ENCODE data around the gene PWWP2B. TPM values are rescaled to one million over a fixed set of nuclear protein-coding genes. Genes with fewer than 3 reads are reported as not detected.

PWWP2B gene
- total and polyA plus RNA-seq, 2 of the 4 experiments (the other 2 are of a cell fraction), result 1.7 to 2.2 TPM

GRCh38 chr10:132392184-132392800 lies 4.7 kb upstream of the PWWP2B start:
- Histone ChIP-seq H4K91ac (ENCODE audit: insufficient read depth, low read depth, low read length) (no peak overlapping the region), H3K27me3 (ENCODE audit: control insufficient read depth, insufficient read depth, low read length) (peaks cover 3% of the 10 kb centered on the region; the same call in 1 of the 2 replicates), H4K8ac (ENCODE audit: low read depth in 2 of 2, low read length in 2 of 2) (no peak overlapping the region), H3K79me1 (ENCODE audit: low read depth in 1 of 2, low read length in 2 of 2) (no peaks in the 10 kb centered on the region), H2BK5ac (ENCODE audit: low read depth, low read length, poor library complexity, severe bottlenecking) (peak overlapping the region; percentile 69), H3K4me2 (ENCODE audit: low read depth, low read length) (no peak overlapping the region), H2BK15ac (ENCODE audit: low read depth, low read length) (no peak overlapping the region), H2BK20ac (ENCODE audit: low read depth, low read length) (no peak overlapping the region), H2AK9ac (replicated peaks; ENCODE audit: low read depth, low read length, poor library complexity) (no peak overlapping the region), H3K23ac (ENCODE audit: low read depth, low read length) (no peak overlapping the region), H3K56ac (ENCODE audit: extremely low read depth, insufficient read depth, low read length) (no peak overlapping the region), H3K4me1 (ENCODE audit: control insufficient read depth, insufficient read depth, low read length) (peaks cover 14% of the 10 kb centered on the region), H2AFZ (replicated peaks; ENCODE audit: low read length, poor library complexity) (no peak overlapping the region), H3K9me1 (ENCODE audit: insufficient read depth, low read length) (peaks cover 11% of the 10 kb centered on the region; the same call in 1 of the 2 replicates), H3K36me3 (ENCODE audit: control insufficient read depth, insufficient read depth, low read length) (no peaks in the 10 kb centered on the region), H3K4ac (ENCODE audit: low read depth, low read length) (no peak overlapping the region), H4K20me1 (ENCODE audit: insufficient read depth, low read length) (no peaks in the 10 kb centered on the region), H3K14ac (replicated peaks; ENCODE audit: low read depth, low read length) (no peak overlapping the region), H2AK5ac (ENCODE audit: low read depth, low read length) (peak overlapping the region; percentile 39; the same call in 1 of the 2 replicates), H3K4me3 (ENCODE audit: insufficient read depth, low read depth, low read length) (no peak overlapping the region), H3K9ac (ENCODE audit: low read depth, low read length) (no peak overlapping the region), H4K5ac (ENCODE audit: low read depth, low read length) (no peak overlapping the region), H2BK120ac (ENCODE audit: low read depth, low read length) (no peak overlapping the region), H3K27ac (ENCODE audit: insufficient read depth, low read length) (no peak overlapping the region), H3K9me3 (ENCODE audit: control insufficient read depth, insufficient read depth, low read length) (no peaks in the 10 kb centered on the region), H3K18ac (ENCODE audit: low read depth, low read length) (no peak overlapping the region)
- ChIA-PET POLR2A (ENCODE audit: unreplicated experiment) (no interaction called here), CTCF (interaction anchor here (1.0 kb wide), 1 partner anchor 11 kb away, joined by 4 read pairs; no protein-coding TSS in a partner anchor)
- WGBS, 2 experiments (ENCODE audit: extremely low coverage in 2 of 2, insufficient read length in 1 of 2), result 87% methylated on average over 1 of the region's 2 CpGs; no CpG with 5 or more reads in 1 of the 2 experiments
- in situ Hi-C loops (cut with MboI; ENCODE audit: low sequenced_read_pairs), result loop anchor here (5.0 to 10.0 kb wide), 2 partner anchors 60 to 243 kb away; no protein-coding TSS in a partner anchor
- DNase-seq (no peak), ATAC-seq (ENCODE audit: low read depth) (no peak)
- no TSS peak for BruUV-seq (replicated peaks)
- intact Hi-C loops (cut with micrococcal nuclease), result loop anchor here (5.0 kb wide), 1 partner anchor 245 kb away; no protein-coding TSS in a partner anchor
- dilution Hi-C loops (cut with HindIII; ENCODE audit: low sequenced_read_pairs, unreplicated experiment), result no loop called here
- TF ChIP-seq NFE2L2 (IDR thresholded peaks at IDR 0.05; ENCODE audit: low read depth, low read length) (no peak), CTCF (conservative IDR thresholded peaks at IDR 0.05; ENCODE audit: low read depth, low read length) (no peak), BHLHE40 (IDR thresholded peaks at IDR 0.05; ENCODE audit: low read depth, low read length) (no peak), SMC3 (IDR thresholded peaks at IDR 0.05; ENCODE audit: low read depth, low read length) (no peak), RFX5 (IDR thresholded peaks at IDR 0.05; ENCODE audit: low read depth, low read length) (no peak), MAFK (IDR thresholded peaks at IDR 0.05; ENCODE audit: low read depth, low read length) (no peak), RAD21 (IDR thresholded peaks at IDR 0.05; ENCODE audit: low read length) (no peak), CEBPB (IDR thresholded peaks at IDR 0.05; ENCODE audit: low read depth, low read length) (no peak), POLR2A (IDR thresholded peaks at IDR 0.05; ENCODE audit: low read depth, low read length) (no peak), FOS (IDR thresholded peaks at IDR 0.05; ENCODE audit: low read depth, low read length) (no peak), USF2 (IDR thresholded peaks at IDR 0.05; ENCODE audit: low read depth, low read length) (no peak), RCOR1 (IDR thresholded peaks at IDR 0.05; ENCODE audit: insufficient replicate concordance, low read length) (no peak), MAZ (IDR thresholded peaks at IDR 0.05; ENCODE audit: borderline replicate concordance, low read depth, low read length) (no peak), MXI1 (IDR thresholded peaks at IDR 0.05; ENCODE audit: borderline replicate concordance, low read depth, low read length) (no peak), CHD1 (IDR thresholded peaks at IDR 0.05; ENCODE audit: low read depth, low read length) (no peak), ELK1 (IDR thresholded peaks at IDR 0.05; ENCODE audit: borderline replicate concordance, low read depth, low read length) (no peak)

All from IMR-90 (cell line).